SK-N-SH treated with all-trans-retinoic acid at 6 μM for 48 hours (cell line): Measurements from ENCODE around the gene ZNF697.

Experiments used
- ARNTL ChIP-seq: fragments of 450-650 bp; formaldehyde crosslinking; IDR thresholded peaks from 2 replicates; pipeline ENCODE4 v1.5.0; 2020; ENCODE audit warnings: low read depth, mild to moderate bottlenecking, moderate library complexity, borderline replicate concordance
- CSRNP3 ChIP-seq: fragments of 250-450 bp; sonication (Bioruptor Pico); IDR thresholded peaks from 2 replicates; pipeline ENCODE4 v1.5.1; 2021; ENCODE audit warnings: mild to moderate bottlenecking, moderate library complexity
- GLIS3 ChIP-seq: fragments of 250-450 bp; sonication (Bioruptor Pico); IDR thresholded peaks from 2 replicates; pipeline ENCODE4 v1.5.0; 2020; ENCODE audit warnings: mild to moderate bottlenecking, moderate library complexity
- PATZ1 ChIP-seq: fragments of 250-450 bp; sonication (Bioruptor Pico); IDR thresholded peaks from 2 replicates; pipeline ENCODE4 v1.8.0; 2020; ENCODE audit warnings: mild to moderate bottlenecking, moderate library complexity, borderline replicate concordance
- POU6F1 ChIP-seq: fragments of 250-450 bp; sonication (Bioruptor Pico); IDR thresholded peaks from 2 replicates; pipeline ENCODE4 v1.8.0; 2021; ENCODE audit warnings: low read depth, mild to moderate bottlenecking, moderate library complexity, borderline replicate concordance
- RARB ChIP-seq: fragments of 250-450 bp; sonication (Bioruptor Pico); IDR thresholded peaks from 2 replicates; pipeline ENCODE4 v1.8.0; 2021; ENCODE audit warnings: mild to moderate bottlenecking, moderate library complexity
- TCF4 ChIP-seq: fragments of 250-450 bp; sonication (Bioruptor Pico); IDR thresholded peaks from 2 replicates; pipeline ENCODE4 v1.8.0; 2021; ENCODE audit warnings: mild to moderate bottlenecking, moderate library complexity, borderline replicate concordance
- ZFP3 ChIP-seq: fragments of 250-450 bp; sonication (Bioruptor Pico); IDR thresholded peaks from 2 replicates; pipeline ENCODE4 v1.5.0; 2020; ENCODE audit warnings: mild to moderate bottlenecking, moderate library complexity
- ZFP30 ChIP-seq: fragments of 450-650 bp; formaldehyde crosslinking; IDR thresholded peaks from 2 replicates; pipeline ENCODE4 v1.5.0; 2022; ENCODE audit warnings: mild to moderate bottlenecking, moderate library complexity
- ZNF565 ChIP-seq: fragments of 450-650 bp; formaldehyde crosslinking; conservative IDR thresholded peaks from 2 replicates; pipeline ENCODE4 v1.5.0; 2020; ENCODE audit warnings: low read depth, mild to moderate bottlenecking, moderate library complexity
- ZNF70 ChIP-seq: fragments of 450-650 bp; formaldehyde crosslinking; IDR thresholded peaks from 2 replicates; pipeline ENCODE4 v1.5.0; 2020; ENCODE audit warnings: mild to moderate bottlenecking, moderate library complexity
- ZNF8 ChIP-seq: fragments of 450-650 bp; formaldehyde crosslinking; IDR thresholded peaks from 2 replicates; pipeline ENCODE4 v1.5.0; 2020; ENCODE audit warnings: mild to moderate bottlenecking, moderate library complexity
- TF ChIP-seq, protein P1 (sequence below): fragments of 250-450 bp; sonication (Bioruptor Pico); IDR thresholded peaks from 2 replicates; pipeline ENCODE4 v1.5.1; 2020; ENCODE audit warnings: low read depth, mild to moderate bottlenecking, moderate library complexity
- TF ChIP-seq, protein P2 (sequence below): fragments of 250-450 bp; sonication (Bioruptor Pico); IDR thresholded peaks from 2 replicates; pipeline ENCODE4 v1.5.0; 2020; ENCODE audit warnings: mild to moderate bottlenecking, moderate library complexity

DNA sequence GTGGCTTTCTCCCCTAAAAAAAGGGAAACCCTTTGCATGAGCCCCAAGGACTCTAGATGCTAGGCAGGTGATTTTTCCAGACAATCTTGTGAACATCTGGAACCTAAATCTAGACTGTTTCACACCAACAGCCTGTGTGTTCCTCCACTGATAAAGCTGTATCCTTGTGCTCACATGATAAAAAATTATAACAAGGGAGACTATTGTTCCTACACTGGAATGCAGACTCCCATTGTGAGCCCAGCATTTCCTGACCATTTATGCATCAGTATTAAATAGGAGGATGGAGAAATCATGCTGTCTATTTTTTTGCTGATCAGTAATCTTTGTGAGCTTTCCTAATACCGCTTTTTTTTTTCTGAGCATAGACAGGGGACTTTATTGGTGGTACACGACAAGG is 52.5 kb downstream of the ZNF697 start:
- TF ChIP-seq GLIS3 (CRISPR knock-in tag) = no peak
- TF ChIP-seq TCF4 (CRISPR knock-in tag) = no peak
- no peak for TF ChIP-seq PATZ1
- TF ChIP-seq, protein P1, sequence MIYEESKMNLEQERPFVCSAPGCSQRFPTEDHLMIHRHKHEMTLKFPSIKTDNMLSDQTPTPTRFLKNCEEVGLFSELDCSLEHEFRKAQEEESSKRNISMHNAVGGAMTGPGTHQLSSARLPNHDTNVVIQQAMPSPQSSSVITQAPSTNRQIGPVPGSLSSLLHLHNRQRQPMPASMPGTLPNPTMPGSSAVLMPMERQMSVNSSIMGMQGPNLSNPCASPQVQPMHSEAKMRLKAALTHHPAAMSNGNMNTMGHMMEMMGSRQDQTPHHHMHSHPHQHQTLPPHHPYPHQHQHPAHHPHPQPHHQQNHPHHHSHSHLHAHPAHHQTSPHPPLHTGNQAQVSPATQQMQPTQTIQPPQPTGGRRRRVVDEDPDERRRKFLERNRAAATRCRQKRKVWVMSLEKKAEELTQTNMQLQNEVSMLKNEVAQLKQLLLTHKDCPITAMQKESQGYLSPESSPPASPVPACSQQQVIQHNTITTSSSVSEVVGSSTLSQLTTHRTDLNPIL (CRISPR knock-in tag) = no peak
- TF ChIP-seq POU6F1 = no peak
- no peak for TF ChIP-seq ZNF8 (CRISPR knock-in tag)
- TF ChIP-seq ZNF565 (CRISPR knock-in tag) = no peak
- no peak for TF ChIP-seq ZFP30 (CRISPR knock-in tag)
- TF ChIP-seq ARNTL (CRISPR knock-in tag) = no peak
- TF ChIP-seq ZFP3 (CRISPR knock-in tag) = no peak
- TF ChIP-seq RARB (CRISPR knock-in tag) = no peak
- TF ChIP-seq CSRNP3 (CRISPR knock-in tag) = no peak
- TF ChIP-seq, protein P2, sequence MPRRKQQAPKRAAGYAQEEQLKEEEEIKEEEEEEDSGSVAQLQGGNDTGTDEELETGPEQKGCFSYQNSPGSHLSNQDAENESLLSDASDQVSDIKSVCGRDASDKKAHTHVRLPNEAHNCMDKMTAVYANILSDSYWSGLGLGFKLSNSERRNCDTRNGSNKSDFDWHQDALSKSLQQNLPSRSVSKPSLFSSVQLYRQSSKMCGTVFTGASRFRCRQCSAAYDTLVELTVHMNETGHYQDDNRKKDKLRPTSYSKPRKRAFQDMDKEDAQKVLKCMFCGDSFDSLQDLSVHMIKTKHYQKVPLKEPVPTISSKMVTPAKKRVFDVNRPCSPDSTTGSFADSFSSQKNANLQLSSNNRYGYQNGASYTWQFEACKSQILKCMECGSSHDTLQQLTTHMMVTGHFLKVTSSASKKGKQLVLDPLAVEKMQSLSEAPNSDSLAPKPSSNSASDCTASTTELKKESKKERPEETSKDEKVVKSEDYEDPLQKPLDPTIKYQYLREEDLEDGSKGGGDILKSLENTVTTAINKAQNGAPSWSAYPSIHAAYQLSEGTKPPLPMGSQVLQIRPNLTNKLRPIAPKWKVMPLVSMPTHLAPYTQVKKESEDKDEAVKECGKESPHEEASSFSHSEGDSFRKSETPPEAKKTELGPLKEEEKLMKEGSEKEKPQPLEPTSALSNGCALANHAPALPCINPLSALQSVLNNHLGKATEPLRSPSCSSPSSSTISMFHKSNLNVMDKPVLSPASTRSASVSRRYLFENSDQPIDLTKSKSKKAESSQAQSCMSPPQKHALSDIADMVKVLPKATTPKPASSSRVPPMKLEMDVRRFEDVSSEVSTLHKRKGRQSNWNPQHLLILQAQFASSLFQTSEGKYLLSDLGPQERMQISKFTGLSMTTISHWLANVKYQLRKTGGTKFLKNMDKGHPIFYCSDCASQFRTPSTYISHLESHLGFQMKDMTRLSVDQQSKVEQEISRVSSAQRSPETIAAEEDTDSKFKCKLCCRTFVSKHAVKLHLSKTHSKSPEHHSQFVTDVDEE (CRISPR knock-in tag) = no peak
- TF ChIP-seq ZNF70 (CRISPR knock-in tag) = no peak
